Activated CD4-positive, alpha-beta T cell treated with anti-CD3 and anti-CD28 coated beads for 4 hours (primary cell): ENCODE data around the gene POLR3B.
"Not testable (repeated sequence)": the region's sequence is repeated elsewhere in the genome, so short reads cannot be mapped to it uniquely, and the experiment has no call there.

Experiments used
- DNase-seq, 2 donors: peaks; one replicate each; pipeline ENCODE4 v3.0.0-alpha.2; 2020

The POLR3B gene

GRCh38 chr12:106417926-106418910 lies 60.7 kb downstream of the POLR3B start:
- no peak for DNase-seq

- no peak for DNase-seq
Measured at GRCh38 chr12:106418970-106419369, 61.4 kb downstream of the POLR3B start.

GRCh38 chr12:106423291-106423690 lies 65.7 kb downstream of the POLR3B start:
- no peak for DNase-seq

- no peak for DNase-seq
Measured at GRCh38 chr12:106425061-106425702, 67.6 kb downstream of the POLR3B start.

- DNase-seq = no peak
Measured at GRCh38 chr12:106427917-106428316, 70.4 kb downstream of the POLR3B start.

GRCh38 chr12:106428384-106428783 lies 70.8 kb downstream of the POLR3B start:
- DNase-seq = no peak

- DNase-seq = no peak
Measured at GRCh38 chr12:106429043-106429552, 71.5 kb downstream of the POLR3B start.

GRCh38 chr12:106429636-106430035 lies 72.1 kb downstream of the POLR3B start:
- DNase-seq = no peak

- DNase-seq = no peak
Measured at GRCh38 chr12:106431839-106432411, 74.4 kb downstream of the POLR3B start.

GRCh38 chr12:106433055-106433454 lies 75.5 kb downstream of the POLR3B start:
- DNase-seq = no peak

GRCh38 chr12:106434526-106434925 lies 77.0 kb downstream of the POLR3B start:
- DNase-seq = no peak

- DNase-seq = no peak
Measured at GRCh38 chr12:106436164-106436563, 78.6 kb downstream of the POLR3B start.

GRCh38 chr12:106442575-106442974 lies 85.0 kb downstream of the POLR3B start:
- DNase-seq = no peak

GRCh38 chr12:106445053-106445452 lies 87.5 kb downstream of the POLR3B start:
- no peak for DNase-seq

GRCh38 chr12:106445959-106446358 lies 88.4 kb downstream of the POLR3B start:
- no peak for DNase-seq

GRCh38 chr12:106446419-106447092 lies 89.0 kb downstream of the POLR3B start:
- DNase-seq = no peak

GRCh38 chr12:106452309-106452708 lies 94.8 kb downstream of the POLR3B start:
- no peak for DNase-seq

GRCh38 chr12:106455111-106455510 lies 97.6 kb downstream of the POLR3B start:
- no peak for DNase-seq

- DNase-seq = no peak
Measured at GRCh38 chr12:106459124-106459523, 101.6 kb downstream of the POLR3B start.

GRCh38 chr12:106459534-106459933 lies 102.0 kb downstream of the POLR3B start:
- no peak for DNase-seq

- no peak for DNase-seq
Measured at GRCh38 chr12:106461730-106462129, 104.2 kb downstream of the POLR3B start.

GRCh38 chr12:106465605-106466004 lies 108.1 kb downstream of the POLR3B start:
- DNase-seq = not testable (repeated sequence)

- not testable (repeated sequence) for DNase-seq
Measured at GRCh38 chr12:106475662-106476061, 118.1 kb downstream of the POLR3B start.
